Testis (tissue), 3 donors: ENCODE results near the gene COL13A1. TPM values are rescaled to one million over a fixed set of nuclear protein-coding genes. Genes with fewer than 3 reads are reported as not detected.

ENCODE experiments used
- DNase-seq: peaks from one replicate; pipeline ENCODE4 v3.0.0-alpha.2; 2019
- H3K27ac ChIP-seq, 2 donors: fragments of 200-600 bp; sonication (generic); one replicate each; pipeline ENCODE4 v1.5.1; 2019
- H3K27me3 ChIP-seq: fragments of 200-600 bp; sonication (generic); one replicate; pipeline ENCODE4 v1.5.1; 2019
- H3K36me3 ChIP-seq: fragments of 200-600 bp; sonication (generic); one replicate; pipeline ENCODE4 v1.5.1; 2017; ENCODE audit warnings: low read depth; ENCODE audit errors: missing control alignments
- H3K4me1 ChIP-seq: fragments of 200-600 bp; sonication (generic); one replicate; pipeline ENCODE4 v1.5.1; 2019
- H3K4me3 ChIP-seq, 2 donors: fragments of 200-600 bp; sonication (generic); one replicate each; pipeline ENCODE4 v1.5.1; 2017 to 2019
- H3K9me3 ChIP-seq: fragments of 200-600 bp; sonication (generic); one replicate; pipeline ENCODE4 v1.5.1; 2017
- CTCF ChIP-seq, 3 experiments: fragments of 450-650 bp in 2 of 3; fragments of 200-600 bp in 1 of 3; sonication (generic) in 1 of 3; IDR thresholded peaks; one replicate each; pipeline ENCODE4 v1.5.1; 2016 to 2019; ENCODE audit warnings: antibody characterized with exemption in 3 of 3, mild to moderate bottlenecking in 2 of 3, moderate library complexity in 1 of 3
- POLR2A ChIP-seq: fragments of 450-650 bp; IDR thresholded peaks from one replicate; pipeline ENCODE4 v1.6.1; 2017; ENCODE audit warnings: antibody characterized with exemption, mild to moderate bottlenecking, moderate library complexity
- WGBS, 2 donors: methylation state at CpG; one replicate each; pipeline ENCODE4 v1.1.5; 2018; 5-methylcytosine and 5-hydroxymethylcytosine counted together
- intact Hi-C: fragments of 100-400 bp; cut with DNase I; formaldehyde crosslinking; loops from one replicate; pipeline ENCODE4 v1.15.1; 2023; ENCODE audit warnings: low total_unique reads
- polyA plus RNA-seq: library from polyadenylated mRNA; stranded (reverse); fragments of 350-450 nt; fragmentation: Illumina TruSeq; extraction: RNeasy Lipid Tissue Mini Kit (QIAGEN cat#74804); gene quantifications from one replicate; pipeline ENCODE4 v1.2.3, GENCODE V29; 2014; ENCODE audit warnings: low read depth, low replicate concordance; ENCODE audit not compliant: insufficient read depth
- total RNA-seq, 2 donors: library from RNA; depleted of rRNA; stranded (reverse); fragments of >200 nt; gene quantifications; one replicate each; pipeline ENCODE4 v1.2.3, GENCODE V29; 2016

The COL13A1 gene
- total and polyA plus RNA-seq, 3 donors from 2014 or later = 0.94 to 2.5 (median 1.5) TPM

GRCh38 chr10:69953851-69954250 is 152.1 kb downstream of the COL13A1 start:
- intact Hi-C loops = no loop called here
- 92 to 93% methylated on average over 4 to 6 of the region's 6 CpGs for WGBS, 2 donors
- no peaks in the 10 kb centered on the region for H3K9me3 ChIP-seq
- no peak for TF ChIP-seq CTCF (IDR thresholded peaks at IDR 0.05)
- TF ChIP-seq POLR2A = no peak
- H3K4me3 ChIP-seq = no peak overlapping the region
- H3K27me3 ChIP-seq = no peaks in the 10 kb centered on the region
- no peaks in the 10 kb centered on the region for H3K36me3 ChIP-seq
- DNase-seq = no peak
- H3K27ac ChIP-seq = no peak overlapping the region
- H3K4me1 ChIP-seq = no peaks in the 10 kb centered on the region

- no peak overlapping the region for H3K4me3 ChIP-seq
- H3K36me3 ChIP-seq = no peaks in the 10 kb centered on the region
- no peaks in the 10 kb centered on the region for H3K9me3 ChIP-seq
- H3K4me1 ChIP-seq = no peaks in the 10 kb centered on the region
- no peak overlapping the region for H3K27ac ChIP-seq
- DNase-seq = no peak
- intact Hi-C loops = no loop called here
- WGBS, 2 donors = 85 to 86% methylated on average over 10 of the region's 10 CpGs
- no peaks in the 10 kb centered on the region for H3K27me3 ChIP-seq
- no peak for TF ChIP-seq POLR2A
- no peak for TF ChIP-seq CTCF (IDR thresholded peaks at IDR 0.05)
Observed at GRCh38 chr10:69955211-69955805, 153.6 kb downstream of the COL13A1 start.

GRCh38 chr10:69955897-69956740 is 154.4 kb downstream of the COL13A1 start:
- TF ChIP-seq CTCF (IDR thresholded peaks at IDR 0.05) = no peak
- TF ChIP-seq POLR2A = no peak
- Histone ChIP-seq H3K4me3 (no peak overlapping the region), H3K36me3 (no peaks in the 10 kb centered on the region), H3K4me1 (no peaks in the 10 kb centered on the region), H3K27ac (no peak overlapping the region), H3K27me3 (no peaks in the 10 kb centered on the region), H3K9me3 (no peaks in the 10 kb centered on the region)
- intact Hi-C loops = no loop called here
- DNase-seq = no peak
- 94 to 98% methylated on average over 14 of the region's 14 CpGs for WGBS, 2 donors

GRCh38 chr10:69956741-69957230 is 155.1 kb downstream of the COL13A1 start:
- Histone ChIP-seq H3K4me3 (no peak overlapping the region), H3K9me3 (no peaks in the 10 kb centered on the region), H3K27ac (no peak overlapping the region), H3K27me3 (no peaks in the 10 kb centered on the region), H3K36me3 (no peaks in the 10 kb centered on the region), H3K4me1 (no peaks in the 10 kb centered on the region)
- intact Hi-C loops = no loop called here
- no peak for TF ChIP-seq POLR2A
- no peak for TF ChIP-seq CTCF (IDR thresholded peaks at IDR 0.05)
- no peak for DNase-seq
- 70 to 79% methylated on average over 6 to 7 of the region's 7 CpGs for WGBS, 2 donors
